Smooth muscle cell (in vitro differentiated cells): ENCODE data around the gene OR8D4. TPM values are rescaled to one million over a fixed set of nuclear protein-coding genes. Genes with fewer than 3 reads are reported as not detected.

ENCODE experiments used
- DNase-seq: peaks from one replicate; lab custom pipeline; 2025; ENCODE audit not compliant: unreplicated experiment; lab: John Stamatoyannopoulos, UW
- H2AFZ ChIP-seq: fragments of 200-600 bp; sonication (generic); 2 replicates; pipeline ENCODE4 v1.6.0; 2016; ENCODE audit warnings: antibody characterized with exemption, low read depth, mild to moderate bottlenecking
- H3F3A ChIP-seq: fragments of 200-600 bp; sonication (generic); 2 replicates; pipeline ENCODE4 v1.6.0; 2017; ENCODE audit warnings: antibody characterized with exemption, low read depth
- H3K27ac ChIP-seq: fragments of 200-600 bp; sonication (generic); 2 replicates; pipeline ENCODE4 v1.5.1; 2016; ENCODE audit warnings: low read depth, mild to moderate bottlenecking
- H3K27me3 ChIP-seq: fragments of 200-600 bp; sonication (generic); 2 replicates; pipeline ENCODE4 v1.6.1; 2016; ENCODE audit warnings: low read depth, mild to moderate bottlenecking
- H3K36me3 ChIP-seq: fragments of 200-600 bp; sonication (generic); 2 replicates; pipeline ENCODE4 v1.5.1; 2016; ENCODE audit warnings: low read depth
- H3K4me1 ChIP-seq: fragments of 200-600 bp; sonication (generic); 2 replicates; pipeline ENCODE4 v1.5.1; 2016; ENCODE audit warnings: low read depth
- H3K4me2 ChIP-seq: fragments of 200-600 bp; sonication (generic); 2 replicates; pipeline ENCODE4 v1.6.0; 2016; ENCODE audit warnings: mild to moderate bottlenecking
- H3K4me3 ChIP-seq: fragments of 200-600 bp; sonication (generic); 2 replicates; pipeline ENCODE4 v1.5.1; 2016; ENCODE audit warnings: mild to moderate bottlenecking
- H3K79me2 ChIP-seq: fragments of 200-600 bp; sonication (generic); 2 replicates; pipeline ENCODE4 v1.6.0; 2016; ENCODE audit warnings: low read depth, mild to moderate bottlenecking
- H3K9ac ChIP-seq: fragments of 200-600 bp; sonication (generic); 2 replicates; pipeline ENCODE4 v1.6.0; 2016; ENCODE audit warnings: low read depth
- H3K9me3 ChIP-seq: fragments of 200-600 bp; sonication (generic); replicated peaks from 2 replicates; pipeline ENCODE4 v1.5.1; 2016; ENCODE audit warnings: low read depth
- H4K20me1 ChIP-seq: fragments of 200-600 bp; sonication (generic); 2 replicates; pipeline ENCODE4 v1.6.0; 2016; ENCODE audit warnings: low read depth
- WGBS: methylation state at CpG from one replicate; pipeline ENCODE4 v1.1.7; 2016; ENCODE audit warnings: low lambda C conversion rate; 5-methylcytosine and 5-hydroxymethylcytosine counted together
- polyA plus RNA-seq: library from polyadenylated mRNA; unstranded; fragments of >200 nt; fragmentation: Nextera tagmentation; extraction: Ambion mirVana; gene quantifications from 2 replicates; pipeline ENCODE4 v1.2.1, GENCODE V29; 2016
- total RNA-seq: library from RNA; depleted of rRNA; stranded (reverse); fragments of >200 nt; gene quantifications from 2 replicates; pipeline ENCODE4 v1.2.3, GENCODE V29; 2014
- TF ChIP-seq, protein P1 (sequence below): fragments of 200-600 bp; sonication (generic); IDR thresholded peaks from 2 replicates; pipeline ENCODE4 v1.5.1; 2017; ENCODE audit warnings: borderline replicate concordance, mild to moderate bottlenecking, antibody characterized with exemption; ENCODE audit not compliant: insufficient read depth, poor library complexity, severe bottlenecking

OR8D4 gene
- total and polyA plus RNA-seq, 2 experiments from 2014 or later, result not detected

DNA sequence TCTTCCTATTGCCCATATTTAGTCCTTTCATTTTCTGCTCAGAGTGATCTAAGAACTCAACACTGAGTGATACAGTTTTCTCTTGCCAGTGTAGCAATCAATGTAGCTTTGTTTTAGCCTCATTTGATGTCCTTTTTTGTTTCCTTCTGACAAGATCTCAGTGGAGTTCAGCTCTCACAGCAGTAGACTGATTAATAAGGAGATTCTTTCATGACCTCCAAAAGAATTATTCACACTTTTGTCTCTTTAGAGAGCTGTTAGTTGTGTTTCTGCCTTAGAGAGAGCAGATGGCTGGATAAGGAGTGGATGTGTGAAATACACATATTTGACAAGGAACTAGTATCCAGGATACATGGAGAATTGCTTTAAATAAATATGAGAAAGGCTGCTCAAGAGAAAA lies 9.9 kb upstream of the OR8D4 start:
- no peaks in the 10 kb centered on the region for H3K36me3 ChIP-seq
- no peak overlapping the region for H3K9ac ChIP-seq
- H3F3A ChIP-seq, result no peaks in the 10 kb centered on the region
- peaks cover 10% of the 10 kb centered on the region for H3K4me1 ChIP-seq
- no peak overlapping the region for H3K4me2 ChIP-seq
- no peak overlapping the region for H3K4me3 ChIP-seq
- no peaks in the 10 kb centered on the region for H3K27me3 ChIP-seq
- TF ChIP-seq, protein P1, sequence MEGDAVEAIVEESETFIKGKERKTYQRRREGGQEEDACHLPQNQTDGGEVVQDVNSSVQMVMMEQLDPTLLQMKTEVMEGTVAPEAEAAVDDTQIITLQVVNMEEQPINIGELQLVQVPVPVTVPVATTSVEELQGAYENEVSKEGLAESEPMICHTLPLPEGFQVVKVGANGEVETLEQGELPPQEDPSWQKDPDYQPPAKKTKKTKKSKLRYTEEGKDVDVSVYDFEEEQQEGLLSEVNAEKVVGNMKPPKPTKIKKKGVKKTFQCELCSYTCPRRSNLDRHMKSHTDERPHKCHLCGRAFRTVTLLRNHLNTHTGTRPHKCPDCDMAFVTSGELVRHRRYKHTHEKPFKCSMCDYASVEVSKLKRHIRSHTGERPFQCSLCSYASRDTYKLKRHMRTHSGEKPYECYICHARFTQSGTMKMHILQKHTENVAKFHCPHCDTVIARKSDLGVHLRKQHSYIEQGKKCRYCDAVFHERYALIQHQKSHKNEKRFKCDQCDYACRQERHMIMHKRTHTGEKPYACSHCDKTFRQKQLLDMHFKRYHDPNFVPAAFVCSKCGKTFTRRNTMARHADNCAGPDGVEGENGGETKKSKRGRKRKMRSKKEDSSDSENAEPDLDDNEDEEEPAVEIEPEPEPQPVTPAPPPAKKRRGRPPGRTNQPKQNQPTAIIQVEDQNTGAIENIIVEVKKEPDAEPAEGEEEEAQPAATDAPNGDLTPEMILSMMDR, result no peak
- H2AFZ ChIP-seq, result no peak overlapping the region
- DNase-seq, result no peak
- H3K27ac ChIP-seq, result no peak overlapping the region
- H3K9me3 ChIP-seq, result no peaks in the 10 kb centered on the region
- no peaks in the 10 kb centered on the region for H3K79me2 ChIP-seq
- H4K20me1 ChIP-seq, result no peaks in the 10 kb centered on the region

GRCh38 chr11:123899792-123900191 lies 2.2 kb upstream of the OR8D4 start:
- no peak overlapping the region for H3K4me3 ChIP-seq
- H3K4me1 ChIP-seq, result no peaks in the 10 kb centered on the region
- no peak overlapping the region for H3K9ac ChIP-seq
- TF ChIP-seq, protein P1, result no peak
- H4K20me1 ChIP-seq, result no peaks in the 10 kb centered on the region
- no peak for DNase-seq
- 92% methylated on average over 3 of the region's 3 CpGs for WGBS
- H3K9me3 ChIP-seq, result no peaks in the 10 kb centered on the region
- H2AFZ ChIP-seq, result no peak overlapping the region
- no peaks in the 10 kb centered on the region for H3F3A ChIP-seq
- no peaks in the 10 kb centered on the region for H3K27me3 ChIP-seq
- H3K36me3 ChIP-seq, result no peaks in the 10 kb centered on the region
- H3K27ac ChIP-seq, result no peak overlapping the region
- H3K4me2 ChIP-seq, result no peak overlapping the region
- H3K79me2 ChIP-seq, result no peaks in the 10 kb centered on the region

DNA sequence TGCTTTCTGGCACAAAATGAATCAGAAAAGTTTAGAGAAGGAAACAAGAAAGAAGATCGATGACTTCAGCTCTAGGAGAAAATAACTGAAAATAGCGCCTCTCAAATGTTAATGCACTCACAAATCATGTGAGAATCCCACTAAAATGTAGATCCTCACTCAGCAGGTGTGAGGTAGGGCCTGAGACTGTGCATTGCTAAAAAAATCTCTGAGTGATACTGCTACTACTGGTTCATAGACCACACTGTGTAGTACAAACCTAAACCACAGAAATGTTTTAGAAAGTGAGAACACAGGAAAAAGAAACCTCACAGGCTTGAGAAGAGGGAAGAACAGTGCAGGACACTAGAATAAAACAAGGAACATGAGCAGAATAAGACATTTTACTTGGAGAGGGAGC lies 2.0 kb downstream of the OR8D4 start:
- Histone ChIP-seq H3K4me1 (peaks cover 7% of the 10 kb centered on the region), H4K20me1 (no peaks in the 10 kb centered on the region), H3K9ac (no peak overlapping the region), H3F3A (no peaks in the 10 kb centered on the region), H3K9me3 (no peaks in the 10 kb centered on the region), H3K36me3 (no peaks in the 10 kb centered on the region), H3K79me2 (no peaks in the 10 kb centered on the region), H3K27ac (no peak overlapping the region), H3K4me3 (no peak overlapping the region), H2AFZ (no peak overlapping the region), H3K27me3 (no peaks in the 10 kb centered on the region), H3K4me2 (no peak overlapping the region)
- DNase-seq, result no peak
- TF ChIP-seq, protein P1, result no peak
- 92% methylated on average over 2 of the region's 2 CpGs for WGBS

GRCh38 chr11:123904932-123905331 lies 3.0 kb downstream of the OR8D4 start:
- H3K9ac ChIP-seq, result no peak overlapping the region
- no peaks in the 10 kb centered on the region for H3K27me3 ChIP-seq
- H3F3A ChIP-seq, result no peaks in the 10 kb centered on the region
- 90% methylated on average over 3 of the region's 3 CpGs for WGBS
- H3K36me3 ChIP-seq, result no peaks in the 10 kb centered on the region
- no peaks in the 10 kb centered on the region for H3K9me3 ChIP-seq
- no peak overlapping the region for H3K4me2 ChIP-seq
- H3K4me1 ChIP-seq, result peaks cover 7% of the 10 kb centered on the region
- no peaks in the 10 kb centered on the region for H3K79me2 ChIP-seq
- H3K27ac ChIP-seq, result no peak overlapping the region
- TF ChIP-seq, protein P1, result no peak
- H3K4me3 ChIP-seq, result no peak overlapping the region
- H4K20me1 ChIP-seq, result no peaks in the 10 kb centered on the region
- no peak for DNase-seq
- H2AFZ ChIP-seq, result no peak overlapping the region
